Neuronal stem cell (in vitro differentiated cells): ENCODE data around the gene KIF20A.
"Not testable (repeated sequence)": the region's sequence is repeated elsewhere in the genome, so short reads cannot be mapped to it uniquely, and the experiment has no call there.

Experiments
- DNase-seq: peaks from one replicate; pipeline ENCODE4 v3.0.0-alpha.2; 2013; ENCODE audit warnings: low spot score
- H2AFZ ChIP-seq: one replicate; pipeline ENCODE4 v1.6.1; 2013; ENCODE audit warnings: mild to moderate bottlenecking, low read length, inconsistent platforms
- H2AK5ac ChIP-seq: 2 replicates; pipeline ENCODE4 v1.6.1; 2013; ENCODE audit warnings: low read depth, mild to moderate bottlenecking, inconsistent platforms, low read length, moderate library complexity, mixed read lengths
- H2BK120ac ChIP-seq: 2 replicates; pipeline ENCODE4 v1.6.1; 2013; ENCODE audit warnings: low read depth, mild to moderate bottlenecking, inconsistent platforms, low read length, moderate library complexity, mixed read lengths
- H2BK12ac ChIP-seq: one replicate; pipeline ENCODE4 v1.6.1; 2013; ENCODE audit warnings: low read length, inconsistent platforms
- H2BK15ac ChIP-seq: 2 replicates; pipeline ENCODE4 v1.6.1; 2013; ENCODE audit warnings: mild to moderate bottlenecking, low read length, inconsistent platforms, mixed read lengths
- H2BK5ac ChIP-seq: one replicate; pipeline ENCODE4 v1.6.1; 2013; ENCODE audit warnings: inconsistent platforms, mild to moderate bottlenecking, low read length, moderate library complexity
- H3K14ac ChIP-seq: one replicate; pipeline ENCODE4 v1.6.1; 2013; ENCODE audit warnings: low read length, inconsistent platforms
- H3K18ac ChIP-seq: 2 replicates; pipeline ENCODE4 v1.6.1; 2013; ENCODE audit warnings: low read length, inconsistent platforms
- H3K23ac ChIP-seq: 2 replicates; pipeline ENCODE4 v1.6.1; 2013; ENCODE audit warnings: low read depth, mild to moderate bottlenecking, mixed read lengths, low read length, inconsistent platforms; ENCODE audit not compliant: poor library complexity
- H3K27ac ChIP-seq: replicated peaks from 3 replicates; pipeline ENCODE4 v1.5.1; 2013; ENCODE audit warnings: low read length, inconsistent platforms
- H3K27me3 ChIP-seq, 3 experiments: 2 replicates each; pipeline ENCODE4 v1.6.1; 2013; ENCODE audit warnings: low read length in 3 of 3, mild to moderate bottlenecking in 2 of 3, inconsistent platforms in 1 of 3, low read depth in 1 of 3, mixed read lengths in 1 of 3, moderate library complexity in 1 of 3; ENCODE audit not compliant: control insufficient read depth in 3 of 3, insufficient read depth in 3 of 3
- H3K36me3 ChIP-seq, 2 donors: replicated peaks in 1 of 2; 2 replicates each; pipeline ENCODE4 v1.6.1; 2013; ENCODE audit warnings: low read length in 2 of 2; ENCODE audit not compliant: control insufficient read depth in 2 of 2, insufficient read depth in 2 of 2
- H3K4ac ChIP-seq: 2 replicates; pipeline ENCODE4 v1.6.1; 2013; ENCODE audit warnings: inconsistent platforms, mild to moderate bottlenecking, low read length, moderate library complexity
- H3K4me1 ChIP-seq, 2 donors: 1 replicate in 1 of 2; 2 replicates in 1 of 2; pipeline ENCODE4 v1.6.1; 2013; ENCODE audit warnings: low read length in 2 of 2, low read depth in 1 of 2; ENCODE audit not compliant: control insufficient read depth in 2 of 2, insufficient read depth in 1 of 2
- H3K4me2 ChIP-seq: one replicate; pipeline ENCODE4 v1.6.1; 2013; ENCODE audit warnings: mild to moderate bottlenecking, low read length, inconsistent platforms; ENCODE audit not compliant: insufficient read depth, poor library complexity, severe bottlenecking
- H3K4me3 ChIP-seq, 2 donors: 2 replicates each; pipeline ENCODE4 v1.5.1; 2013; ENCODE audit warnings: low read length in 2 of 2, mild to moderate bottlenecking in 2 of 2, inconsistent platforms in 1 of 2, moderate library complexity in 1 of 2
- H3K79me1 ChIP-seq: one replicate; pipeline ENCODE4 v1.6.1; 2013; ENCODE audit warnings: low read depth, mild to moderate bottlenecking, inconsistent platforms, low read length, moderate library complexity
- H3K9ac ChIP-seq: one replicate; pipeline ENCODE4 v1.6.1; 2013; ENCODE audit warnings: mild to moderate bottlenecking, low read depth, low read length, inconsistent platforms; ENCODE audit not compliant: poor library complexity
- H3K9me3 ChIP-seq, 2 donors: replicated peaks in 1 of 2; 2 replicates each; pipeline versions ENCODE3 to v1.6.1; 2013; ENCODE audit warnings: low read length in 2 of 2, mild to moderate bottlenecking in 2 of 2, inconsistent platforms in 1 of 2, low read depth in 1 of 2, mixed read lengths in 1 of 2, moderate library complexity in 1 of 2; ENCODE audit not compliant: control insufficient read depth in 2 of 2, insufficient read depth in 1 of 2
- H4K8ac ChIP-seq: one replicate; pipeline ENCODE4 v1.6.1; 2013; ENCODE audit warnings: low read depth, mild to moderate bottlenecking, inconsistent platforms, low read length, moderate library complexity
- H4K91ac ChIP-seq: one replicate; pipeline ENCODE4 v1.6.1; 2013; ENCODE audit warnings: low read length, low read depth, mild to moderate bottlenecking, inconsistent platforms; ENCODE audit not compliant: poor library complexity
- WGBS, 2 donors: extraction: QIAGEN DNeasy Blood & Tissue Kit; methylation state at CpG; one replicate each; pipeline ENCODE4 v1.1.7; 2013; ENCODE audit warnings: missing lambda C conversion rate in 2 of 2, mixed read lengths in 1 of 2; ENCODE audit not compliant: insufficient read length in 2 of 2, insufficient replicate concordance in 1 of 2; ENCODE audit errors: extremely low coverage in 2 of 2; 5-methylcytosine and 5-hydroxymethylcytosine counted together

The KIF20A gene

GRCh38 chr5:138192826-138193225 is 13.9 kb downstream of the KIF20A start:
- H3K36me3 ChIP-seq: peaks cover 28 to 88% of the 10 kb centered on the region in 2 donors
- no peak overlapping the region for H3K23ac ChIP-seq
- no peak overlapping the region for H3K14ac ChIP-seq

GRCh38 chr5:138193859-138194258 is 14.9 kb downstream of the KIF20A start:
- H4K8ac ChIP-seq, H3K27ac ChIP-seq, H3K23ac ChIP-seq, H3K18ac ChIP-seq, H3K27me3 ChIP-seq, H3K9me3 ChIP-seq, H3K4ac ChIP-seq, H2BK12ac ChIP-seq, H2AK5ac ChIP-seq, H3K4me3 ChIP-seq, H2BK15ac ChIP-seq, H4K91ac ChIP-seq, DNase-seq, H3K14ac ChIP-seq, H3K79me1 ChIP-seq, H3K4me1 ChIP-seq, H2BK5ac ChIP-seq, H3K9ac ChIP-seq, H3K4me2 ChIP-seq, H2BK120ac ChIP-seq, H2AFZ ChIP-seq: not testable (repeated sequence)
- no CpG with 5 or more reads among the region's 8 CpGs for WGBS, 2 donors
- peaks cover 25 to 88% of the 10 kb centered on the region in 2 donors for H3K36me3 ChIP-seq

More at GRCh38 chr5:138192826-138193225, 13.9 kb downstream of the KIF20A start:
- Histone ChIP-seq H2BK15ac (no peak overlapping the region), H4K91ac (no peak overlapping the region), H2BK12ac (no peak overlapping the region), H3K4me3 (no peak overlapping the region), H3K79me1 (no peaks in the 10 kb centered on the region), H3K27me3 (no peaks in the 10 kb centered on the region), H2BK5ac (no peak overlapping the region), H3K4me2 (no peak overlapping the region), H3K4ac (no peak overlapping the region), H2AFZ (no peak overlapping the region), H2BK120ac (no peak overlapping the region), H3K18ac (no peak overlapping the region), H3K27ac (no peak overlapping the region), H3K4me1 (no peaks in the 10 kb centered on the region), H4K8ac (no peak overlapping the region), H3K9ac (no peak overlapping the region), H2AK5ac (no peak overlapping the region), H3K9me3 (no peaks in the 10 kb centered on the region)
- DNase-seq: no peak
- WGBS, 2 donors: no CpG with 5 or more reads among the region's 3 CpGs

- no peak overlapping the region for H3K14ac ChIP-seq
- H3K27ac ChIP-seq: no peak overlapping the region
- H3K4me3 ChIP-seq: no peak overlapping the region
- no peaks in the 10 kb centered on the region for H3K4me1 ChIP-seq
- H2AFZ ChIP-seq: no peak overlapping the region
- H2BK12ac ChIP-seq: no peak overlapping the region
- H3K9me3 ChIP-seq: no peaks in the 10 kb centered on the region
- H3K23ac ChIP-seq: no peak overlapping the region
- no peak overlapping the region for H2BK120ac ChIP-seq
- H3K4ac ChIP-seq: no peak overlapping the region
- H3K79me1 ChIP-seq: peaks cover 10% of the 10 kb centered on the region
- WGBS, 2 donors: no CpG with 5 or more reads among the region's 3 CpGs
- H2AK5ac ChIP-seq: no peak overlapping the region
- H3K18ac ChIP-seq: no peak overlapping the region
- H3K36me3 ChIP-seq: peaks cover 7 to 56% of the 10 kb centered on the region in 2 donors
- H2BK5ac ChIP-seq: no peak overlapping the region
- no peak overlapping the region for H4K8ac ChIP-seq
- no peak overlapping the region for H2BK15ac ChIP-seq
- H3K4me2 ChIP-seq: no peak overlapping the region
- no peak for DNase-seq
- no peaks in the 10 kb centered on the region for H3K27me3 ChIP-seq
- H3K9ac ChIP-seq: no peak overlapping the region
- no peak overlapping the region for H4K91ac ChIP-seq
These were observed 32.1 kb downstream of the KIF20A start for GRCh38 chr5:138210985-138211384.

GRCh38 chr5:138212828-138213160 is 33.9 kb downstream of the KIF20A start:
- H2BK12ac ChIP-seq: no peak overlapping the region
- peak overlapping the region; percentile 74 to 92 for H3K4me3 ChIP-seq
- H3K79me1 ChIP-seq: peaks cover 8% of the 10 kb centered on the region
- peak overlapping the region; percentile 94 for H3K18ac ChIP-seq
- H3K27me3 ChIP-seq: no peaks in the 10 kb centered on the region
- H4K8ac ChIP-seq: no peak overlapping the region
- no peaks in the 10 kb centered on the region for H3K4me1 ChIP-seq
- H3K36me3 ChIP-seq: peaks cover 7 to 40% of the 10 kb centered on the region in 2 donors
- H3K27ac ChIP-seq: no peak overlapping the region
- H2AFZ ChIP-seq: peak overlapping the region; percentile 93
- H2BK15ac ChIP-seq: peak overlapping the region; percentile 96
- WGBS, 2 donors: no CpG with 5 or more reads among the region's 8 CpGs
- DNase-seq: no peak
- no peak overlapping the region for H2BK5ac ChIP-seq
- peak overlapping the region; percentile 97 for H3K14ac ChIP-seq
- H4K91ac ChIP-seq: peak overlapping the region; percentile 72
- peak overlapping the region; percentile 80 for H3K4me2 ChIP-seq
- peak overlapping the region; percentile 98 for H3K4ac ChIP-seq
- H3K23ac ChIP-seq: peak overlapping the region; percentile 80
- no peak overlapping the region for H2BK120ac ChIP-seq
- H2AK5ac ChIP-seq: peak overlapping the region; percentile 90
- peak overlapping the region; percentile 98 for H3K9ac ChIP-seq
- H3K9me3 ChIP-seq: no peaks in the 10 kb centered on the region
